HG03159 (cell line): ENCODE results near the gene SPATA25.
"Not testable (repeated sequence)": the region's sequence is repeated elsewhere in the genome, so short reads cannot be mapped to it uniquely, and the experiment has no call there.

Experiments
- ATAC-seq: cut with Tn5 transposase; IDR thresholded peaks from one replicate; pipeline ENCODE4 v1.9.1; 2021; ENCODE audit warnings: mild to moderate bottlenecking, moderate library complexity; ENCODE audit not compliant: unreplicated experiment

The SPATA25 gene

DNA sequence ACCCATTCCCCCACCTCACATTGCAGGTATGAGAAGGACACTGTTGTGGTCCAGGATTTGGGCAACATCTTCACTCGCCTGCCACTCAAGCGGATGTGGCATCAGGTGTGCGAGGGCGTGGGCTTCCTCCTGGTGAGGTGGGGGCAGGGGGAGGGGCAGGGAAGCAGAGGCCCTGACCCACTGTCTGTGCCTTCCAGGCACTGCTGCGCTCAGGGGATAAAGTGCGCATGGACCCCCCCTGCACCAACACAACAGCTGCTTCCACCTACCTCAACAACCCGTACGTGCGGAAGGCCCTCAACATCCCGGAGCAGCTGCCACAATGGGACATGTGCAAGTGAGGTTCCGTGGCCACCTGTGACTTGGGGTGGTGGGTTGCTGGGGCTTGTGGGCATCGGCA lies 7.4 kb upstream of the SPATA25 start:
- no peak for ATAC-seq

DNA sequence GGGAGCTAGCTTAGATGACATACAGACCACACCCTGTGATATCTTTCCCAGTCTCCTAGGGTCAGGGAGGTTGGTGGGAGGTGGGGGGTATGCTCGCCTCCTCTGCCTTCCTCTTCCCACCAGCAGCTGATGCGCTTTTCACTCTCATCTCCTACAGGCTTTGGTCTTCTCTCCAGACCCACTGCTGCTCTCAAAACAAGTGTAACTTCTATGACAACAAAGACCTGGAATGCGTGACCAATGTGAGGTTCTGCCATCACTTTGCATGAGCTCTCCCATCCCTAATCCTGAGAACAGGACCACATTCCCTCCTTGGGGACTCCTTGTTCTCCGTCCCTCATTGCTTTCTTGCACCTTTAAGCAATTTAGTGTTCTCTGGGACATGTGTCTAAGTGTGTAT lies 6.4 kb upstream of the SPATA25 start:
- ATAC-seq, result no peak

DNA sequence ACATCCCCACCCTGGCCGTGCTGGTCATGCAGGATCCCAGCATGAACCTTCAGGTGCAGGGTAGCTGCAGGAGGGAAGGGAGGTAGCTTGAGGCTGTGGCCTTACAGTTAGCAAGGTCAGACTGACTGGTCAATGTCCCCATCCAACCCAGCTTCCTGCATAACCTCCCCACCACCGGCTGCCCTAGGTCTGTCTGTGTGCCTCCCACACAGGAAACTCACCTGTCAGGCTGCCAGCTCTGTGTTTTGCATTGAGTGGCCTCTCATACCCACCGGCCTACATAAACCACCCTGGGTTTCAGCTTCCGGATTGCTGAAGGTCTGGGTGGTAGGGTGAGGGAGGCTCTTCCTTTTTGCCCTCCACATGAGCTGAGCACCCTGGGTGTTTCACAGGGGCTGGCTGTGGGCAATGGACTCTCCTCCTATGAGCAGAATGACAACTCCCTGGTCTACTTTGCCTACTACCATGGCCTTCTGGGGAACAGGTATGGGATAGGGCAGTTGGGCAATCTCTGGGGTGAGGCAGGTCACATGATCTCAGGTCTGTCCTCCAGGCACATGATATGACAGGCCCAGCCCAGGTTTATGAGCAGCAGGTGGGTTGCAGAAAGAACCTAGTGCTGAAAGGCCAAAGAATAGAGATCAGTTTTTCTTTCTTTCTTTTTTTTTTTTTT lies 5.5 kb upstream of the SPATA25 start:
- no peak for ATAC-seq

DNA sequence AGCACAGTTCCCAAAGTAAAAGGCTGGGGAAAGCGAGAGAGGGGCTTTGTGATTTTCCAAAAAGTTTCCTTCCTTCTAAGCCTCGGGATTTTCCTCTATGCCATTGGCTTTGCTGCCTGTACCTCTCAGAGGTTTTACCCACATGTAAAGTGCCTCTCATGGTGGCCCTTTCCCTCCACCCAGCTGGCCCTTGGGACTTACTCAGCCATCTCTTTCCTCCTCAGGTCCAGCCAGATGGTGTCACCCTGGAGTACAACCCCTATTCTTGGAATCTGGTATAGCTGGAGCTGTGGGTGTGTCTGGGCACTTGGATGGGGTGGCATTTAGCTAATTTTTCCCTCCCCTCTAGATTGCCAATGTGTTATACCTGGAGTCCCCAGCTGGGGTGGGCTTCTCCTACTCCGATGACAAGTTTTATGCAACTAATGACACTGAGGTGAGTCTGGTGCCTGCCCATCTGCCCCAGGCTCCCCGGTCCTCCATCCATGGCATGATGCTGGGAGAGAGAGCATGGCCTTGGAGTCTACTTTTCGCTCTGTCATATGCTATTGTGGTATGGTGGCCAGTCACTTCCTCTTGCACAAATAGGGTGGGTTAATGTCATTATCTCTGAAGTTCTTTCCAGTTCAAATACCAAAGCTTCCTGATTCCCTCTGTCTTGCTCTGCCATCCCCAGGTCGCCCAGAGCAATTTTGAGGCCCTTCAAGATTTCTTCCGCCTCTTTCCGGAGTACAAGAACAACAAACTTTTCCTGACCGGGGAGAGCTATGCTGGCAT lies 4.8 kb upstream of the SPATA25 start:
- ATAC-seq, result no peak

DNA sequence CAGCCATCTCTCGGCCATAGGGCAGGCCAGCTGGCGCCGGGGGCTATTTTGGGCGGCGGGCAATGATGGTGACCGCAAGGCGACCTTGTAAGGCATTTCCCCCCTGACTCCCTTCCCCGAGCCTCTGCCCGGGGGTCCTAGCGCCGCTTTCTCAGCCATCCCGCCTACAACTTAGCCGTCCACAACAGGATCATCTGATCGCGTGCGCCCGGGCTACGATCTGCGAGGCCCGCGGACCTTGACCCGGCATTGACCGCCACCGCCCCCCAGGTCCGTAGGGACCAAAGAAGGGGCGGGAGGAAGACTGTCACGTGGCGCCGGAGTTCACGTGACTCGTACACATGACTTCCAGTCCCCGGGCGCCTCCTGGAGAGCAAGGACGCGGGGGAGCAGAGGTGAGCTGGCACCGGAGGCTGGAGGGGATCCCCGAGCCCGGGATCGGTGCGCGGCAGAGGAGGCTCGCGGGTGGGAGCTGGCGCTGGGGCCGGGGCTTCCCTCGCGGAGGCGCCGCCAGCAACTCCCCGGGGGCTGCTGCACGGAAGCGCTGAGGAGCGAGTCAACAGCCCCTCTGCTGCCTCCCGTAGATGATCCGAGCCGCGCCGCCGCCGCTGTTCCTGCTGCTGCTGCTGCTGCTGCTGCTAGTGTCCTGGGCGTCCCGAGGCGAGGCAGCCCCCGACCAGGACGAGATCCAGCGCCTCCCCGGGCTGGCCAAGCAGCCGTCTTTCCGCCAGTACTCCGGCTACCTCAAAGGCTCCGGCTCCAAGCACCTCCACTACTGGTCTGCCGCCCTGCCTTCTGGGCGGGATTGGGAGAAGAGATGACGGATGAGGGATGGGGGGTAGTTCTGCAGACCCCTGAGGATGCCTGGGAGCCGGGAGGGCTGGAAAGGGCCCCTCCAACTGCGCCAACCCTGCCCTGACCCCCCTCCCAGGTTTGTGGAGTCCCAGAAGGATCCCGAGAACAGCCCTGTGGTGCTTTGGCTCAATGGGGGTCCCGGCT lies 3.9 kb upstream of the SPATA25 start, which contains the start of the genes CTSA and NEURL2:
Gene CTSA (plus strand): TSS at position 351 of the 999 bp plus-strand sequence. CDS start 234 bp downstream, at position 585.
Gene NEURL2 (minus strand): TSS at position 224 of the 999 bp plus-strand sequence. CDS start 217 bp downstream, at position 7.
- peak; percentile 70 for ATAC-seq

DNA sequence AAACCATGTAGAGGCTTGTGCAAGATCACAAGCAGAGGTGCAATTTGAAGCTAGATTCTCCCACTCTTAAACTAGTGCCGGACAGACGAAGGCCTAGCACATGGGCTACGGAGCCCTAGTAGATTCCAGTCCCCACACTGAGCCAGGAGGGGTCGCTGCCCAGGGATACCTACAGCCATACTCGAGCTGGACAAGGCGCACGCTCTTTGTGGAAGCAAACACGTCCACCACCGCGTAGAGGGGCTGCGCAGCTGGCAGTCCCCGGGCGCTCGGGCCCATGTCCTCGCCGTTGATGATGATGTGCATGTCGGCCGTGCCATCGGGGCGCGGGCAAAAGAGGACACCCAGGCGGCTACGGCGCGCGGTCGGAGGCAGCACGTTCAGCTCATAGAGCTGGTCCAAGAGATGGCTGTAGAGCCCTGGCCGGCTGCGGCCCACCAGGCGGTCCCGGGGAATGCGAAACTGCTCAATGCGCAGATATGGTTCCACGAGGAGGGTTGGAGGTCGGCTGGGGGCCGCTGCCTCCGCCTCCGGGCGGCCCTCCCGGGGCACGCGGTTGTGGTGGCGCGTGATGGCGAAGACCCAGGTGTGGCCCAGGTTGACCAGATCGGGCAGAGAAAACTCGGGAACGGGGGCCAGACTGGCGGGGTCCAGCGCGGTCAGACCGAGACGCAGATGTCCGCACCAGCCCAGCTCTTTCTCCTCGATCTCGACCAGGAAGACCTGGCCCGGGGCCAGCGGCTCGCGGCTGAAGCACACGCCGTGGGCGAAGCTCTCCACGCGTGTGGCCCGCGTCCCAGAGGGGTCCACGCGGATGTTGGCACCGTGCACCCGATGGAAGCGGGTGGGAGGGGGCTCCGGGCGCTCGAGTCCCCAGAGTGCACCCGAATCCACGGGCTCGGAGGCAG lies 2.9 kb upstream of the SPATA25 start:
- peak; percentile 24 for ATAC-seq

DNA sequence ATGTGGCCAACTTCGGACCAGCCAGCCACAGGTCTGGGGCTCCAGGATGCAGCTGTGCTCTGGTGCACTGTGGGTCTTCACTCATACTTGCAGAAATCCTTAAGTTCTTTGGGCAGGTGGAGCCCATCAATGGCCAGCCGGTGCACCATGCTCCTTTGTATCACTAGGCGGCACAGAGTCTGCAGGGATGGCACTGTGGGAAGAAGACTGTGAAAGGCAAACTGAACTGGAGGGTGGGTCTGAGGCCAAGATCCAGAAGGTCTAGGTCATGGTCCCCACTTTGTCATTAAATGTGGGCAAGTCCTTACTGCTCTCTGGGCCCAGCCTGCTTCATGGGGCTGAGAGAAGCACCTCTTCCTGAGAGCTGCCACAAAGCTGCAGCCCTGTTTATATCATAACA lies 1.3 kb upstream of the SPATA25 start:
- ATAC-seq, result no peak

DNA sequence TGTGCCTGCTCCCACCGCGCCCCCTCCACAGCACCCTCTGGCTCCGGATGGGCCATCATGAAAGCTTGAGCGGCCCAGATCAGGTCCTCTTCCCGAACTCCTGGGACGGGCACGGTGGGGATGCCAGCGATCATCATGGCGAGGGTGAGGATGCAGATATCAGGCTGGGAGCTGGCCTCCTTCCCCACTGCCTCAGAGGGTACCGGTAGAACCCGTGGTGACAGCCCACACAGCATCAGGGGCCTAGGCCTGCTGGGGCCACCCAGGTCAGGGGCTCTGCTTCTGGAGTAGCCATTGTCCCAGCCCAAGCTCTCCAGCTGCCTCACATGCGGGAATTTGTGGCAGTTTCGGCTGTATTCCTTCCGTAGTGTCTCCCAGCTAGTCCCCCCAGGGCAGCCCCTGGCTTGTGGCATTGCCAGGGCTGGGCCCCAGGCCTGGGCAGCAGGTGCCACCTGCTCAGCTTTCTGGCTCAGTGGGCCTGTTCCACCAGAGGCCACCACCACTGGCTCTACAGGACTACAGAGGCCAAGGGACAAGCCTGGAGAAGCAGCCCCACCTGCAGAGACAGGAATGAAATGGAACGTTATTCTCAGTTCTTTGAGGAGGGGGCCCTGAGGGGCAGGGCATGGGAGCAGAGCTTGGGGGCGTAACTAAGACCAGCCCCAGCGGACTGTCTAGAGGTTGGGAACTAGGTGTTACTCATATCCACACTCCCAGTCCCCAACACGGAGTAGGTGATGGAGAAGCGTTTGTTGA lies 654 bp downstream of the SPATA25 start:
- no peak for ATAC-seq

DNA sequence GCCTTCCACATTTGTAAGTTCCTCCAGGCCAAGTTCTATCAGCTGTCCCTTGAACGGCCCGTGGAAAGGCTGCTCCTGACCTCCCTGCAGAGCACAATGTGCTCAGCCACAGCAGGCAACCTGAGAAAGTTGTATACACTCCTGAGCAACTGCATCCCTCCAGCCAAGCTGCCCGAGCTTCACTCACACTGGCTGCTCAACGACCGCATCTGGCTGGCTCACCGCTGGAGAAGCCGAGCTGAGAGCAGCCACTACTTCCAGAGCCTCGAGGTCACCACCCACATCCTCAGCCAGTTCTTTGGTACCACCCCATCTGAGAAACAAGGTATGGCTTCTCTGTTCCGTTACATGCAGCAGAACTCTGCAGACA lies 4.3 kb downstream of the SPATA25 start:
- ATAC-seq, result no peak

DNA sequence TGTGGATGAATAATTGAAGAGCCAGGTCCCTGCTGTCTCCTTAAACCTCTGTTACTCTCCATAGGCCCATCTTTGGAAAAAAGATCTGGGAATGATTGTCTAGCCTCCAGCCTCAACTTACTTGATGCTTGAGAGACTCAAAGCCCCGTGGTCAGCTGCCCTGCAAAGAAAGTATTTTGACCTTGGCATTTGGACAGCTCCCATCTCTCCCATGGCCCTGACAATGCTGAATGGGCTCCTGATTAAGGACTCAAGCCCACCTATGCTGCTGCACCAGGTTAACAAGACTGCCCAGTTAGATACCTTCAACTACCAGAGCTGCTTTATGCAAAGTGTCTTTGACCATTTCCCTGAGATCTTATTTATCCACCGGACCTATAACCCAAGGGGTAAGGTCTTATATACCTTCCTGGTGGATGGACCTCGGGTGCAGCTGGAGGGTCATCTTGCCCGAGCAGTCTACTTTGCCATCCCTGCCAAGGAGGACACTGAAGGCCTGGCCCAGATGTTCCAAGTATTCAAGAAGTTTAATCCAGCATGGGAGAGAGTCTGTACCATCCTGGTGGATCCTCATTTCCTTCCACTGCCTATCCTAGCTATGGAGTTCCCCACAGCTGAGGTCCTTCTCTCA lies 4.8 kb downstream of the SPATA25 start:
- ATAC-seq, result no peak

DNA sequence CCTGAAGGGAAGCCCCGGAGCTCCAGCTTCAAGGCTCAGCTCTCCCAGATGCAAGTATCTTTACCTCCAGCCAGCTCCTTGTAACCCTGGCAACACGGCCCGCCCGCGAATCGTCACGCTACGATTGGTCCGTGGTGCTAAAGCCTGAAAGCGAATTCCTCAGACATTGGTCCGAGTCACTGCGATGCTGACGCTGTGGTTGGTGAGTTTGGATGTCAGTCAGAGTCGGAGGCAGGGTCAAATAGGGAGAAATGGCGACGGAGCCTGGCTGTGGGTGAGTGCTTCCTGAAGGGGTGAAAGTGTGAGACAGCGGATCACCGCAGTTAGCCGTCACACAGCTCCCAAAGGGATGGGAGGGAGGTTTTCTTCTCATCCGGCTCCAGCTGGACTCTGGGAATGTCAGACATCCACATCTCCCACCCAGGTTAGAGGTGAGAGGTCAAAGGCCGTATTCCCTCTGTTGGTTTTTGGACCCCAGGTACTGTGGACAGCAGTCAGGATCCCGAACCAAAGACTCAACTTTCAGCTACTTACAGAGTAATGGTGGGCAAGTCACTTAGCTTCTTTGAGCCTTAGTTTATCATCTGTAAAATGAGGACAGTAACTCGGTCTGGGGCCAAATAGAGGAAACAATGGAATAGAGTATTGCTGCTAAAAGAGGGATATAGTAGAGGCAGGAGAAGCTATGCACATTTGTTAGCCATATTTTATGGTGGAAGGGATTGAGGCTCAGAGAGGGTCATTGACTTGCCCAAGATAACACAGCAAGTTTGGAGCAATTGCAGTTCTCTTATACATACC lies 6.2 kb downstream of the SPATA25 start, which contains the start of gene ZSWIM1:
Gene ZSWIM1 (plus strand): TSS at position 240 of the 801 bp plus-strand sequence. CDS start 1,366 bp downstream, outside the sequence.
- peak; percentile 98 for ATAC-seq

DNA sequence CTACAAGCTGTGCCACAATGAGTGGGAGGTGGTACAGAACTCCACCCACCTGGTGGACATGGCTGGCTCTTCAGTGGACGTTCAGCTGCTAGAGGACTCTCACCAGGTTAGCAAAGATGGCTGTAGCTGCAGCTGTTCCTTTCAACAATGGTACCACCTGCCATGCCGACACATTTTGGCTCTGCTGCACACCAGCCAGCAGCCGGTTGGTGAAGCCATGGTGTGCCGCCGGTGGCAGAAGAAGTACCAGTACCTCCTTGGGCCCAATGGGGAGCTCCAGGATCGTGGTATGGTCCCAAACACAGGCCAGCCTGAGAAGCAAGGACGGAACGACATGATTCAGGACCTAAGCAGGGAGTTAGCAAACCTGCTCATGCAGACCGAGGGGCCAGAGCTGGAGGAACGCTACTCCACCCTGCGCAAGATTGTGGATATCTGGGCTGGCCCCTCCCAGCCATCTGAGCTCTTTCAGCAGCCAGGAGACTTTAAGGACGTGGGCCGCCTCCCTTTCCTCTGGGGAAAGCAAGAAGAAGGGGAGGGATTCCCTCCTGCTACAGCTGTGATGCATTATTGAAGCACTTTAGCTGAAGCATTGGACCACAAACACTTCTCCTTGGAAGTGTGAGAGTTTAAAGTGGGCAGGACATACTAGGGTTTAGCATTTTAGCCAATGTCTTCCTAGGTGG lies 9.2 kb downstream of the SPATA25 start:
- no peak for ATAC-seq

DNA sequence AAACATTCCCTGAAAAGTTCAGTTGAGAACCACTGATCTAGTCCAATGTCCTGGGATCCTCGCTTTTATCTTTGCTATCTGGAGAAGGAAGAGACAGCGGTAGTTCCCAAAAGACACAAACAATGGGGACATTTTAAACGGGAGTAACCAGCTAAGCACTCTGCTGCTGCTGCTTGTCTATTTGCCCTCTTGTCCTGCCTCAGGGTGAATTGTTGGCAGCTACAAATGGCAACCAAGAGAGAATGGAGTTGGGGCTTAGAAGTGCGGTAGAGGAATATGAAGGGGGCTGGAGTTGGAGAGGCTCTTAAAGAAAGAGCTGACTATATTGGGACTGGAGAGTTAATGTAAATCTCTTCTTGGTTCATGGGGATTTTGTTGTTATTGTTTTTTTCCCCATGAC lies 12.8 kb downstream of the SPATA25 start:
- no peak for ATAC-seq

DNA sequence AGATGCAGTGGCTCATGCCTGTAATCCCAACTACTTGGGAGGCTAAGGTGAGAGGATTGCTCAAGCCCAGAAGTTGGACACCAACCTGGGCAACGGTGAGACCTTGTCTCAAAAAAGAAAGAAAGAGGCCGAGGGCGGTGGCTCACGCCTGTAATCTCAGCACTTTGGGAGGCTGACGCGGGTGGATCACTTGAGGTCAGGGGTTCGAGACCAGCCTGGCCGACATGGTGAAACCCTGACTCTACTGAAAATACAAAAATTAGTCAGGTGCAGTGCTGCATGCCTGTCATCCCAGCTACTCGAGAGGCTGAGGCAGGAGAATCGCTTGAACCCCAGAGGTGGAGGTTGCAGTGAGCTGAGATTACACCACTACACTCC lies 13.3 kb downstream of the SPATA25 start:
- not testable (repeated sequence) for ATAC-seq

DNA sequence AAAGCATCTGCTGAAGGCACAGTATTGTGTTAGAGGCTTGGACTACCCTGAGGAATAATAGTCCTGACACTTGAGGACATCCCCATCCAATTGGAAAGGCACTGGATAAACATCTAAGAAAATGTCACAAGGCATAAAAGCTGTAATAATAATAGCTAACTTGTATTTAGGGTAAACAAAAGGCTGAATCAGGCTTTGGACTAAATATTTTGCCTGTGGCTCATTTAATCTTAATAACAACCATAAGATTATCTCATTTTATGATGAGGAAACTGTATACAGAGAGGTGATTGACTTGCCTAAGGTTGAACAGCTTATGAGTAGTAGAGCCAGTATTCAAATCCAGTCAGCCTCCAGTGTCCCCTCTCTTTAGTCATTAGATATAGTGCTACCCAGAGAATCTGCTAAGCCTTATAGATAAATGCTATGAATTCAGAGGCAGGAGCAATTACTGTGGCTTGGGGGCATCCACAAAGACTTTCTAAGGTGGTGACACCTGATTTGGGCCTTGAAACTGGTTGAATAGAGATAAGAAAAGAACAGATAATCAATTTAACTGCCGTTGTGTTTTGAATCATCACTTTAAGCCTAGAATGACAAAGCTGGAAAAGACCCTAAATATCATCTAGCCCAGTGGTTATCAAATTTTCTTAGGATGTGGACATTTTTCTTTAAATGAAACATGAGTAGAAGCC lies 13.9 kb downstream of the SPATA25 start:
- no peak for ATAC-seq

DNA sequence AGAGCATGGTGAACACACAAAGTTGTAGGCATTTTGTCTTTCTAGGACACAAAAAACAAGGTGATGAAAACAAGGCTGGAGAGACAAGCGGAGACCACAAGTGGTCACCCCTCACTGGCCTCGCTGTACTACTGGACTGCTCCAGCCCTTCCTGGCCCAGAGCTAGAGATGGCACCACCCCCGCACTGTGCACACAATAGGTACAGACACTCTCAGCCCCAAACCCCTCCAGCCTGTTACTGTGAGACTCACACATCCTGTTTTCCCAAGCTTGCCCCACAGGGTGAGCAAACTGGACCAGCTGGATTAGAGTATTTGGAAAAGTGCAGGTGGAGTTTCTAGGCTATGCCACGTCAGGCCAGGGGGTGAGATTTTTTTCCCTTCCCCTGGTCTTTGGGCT lies 14.8 kb downstream of the SPATA25 start:
- no peak for ATAC-seq

DNA sequence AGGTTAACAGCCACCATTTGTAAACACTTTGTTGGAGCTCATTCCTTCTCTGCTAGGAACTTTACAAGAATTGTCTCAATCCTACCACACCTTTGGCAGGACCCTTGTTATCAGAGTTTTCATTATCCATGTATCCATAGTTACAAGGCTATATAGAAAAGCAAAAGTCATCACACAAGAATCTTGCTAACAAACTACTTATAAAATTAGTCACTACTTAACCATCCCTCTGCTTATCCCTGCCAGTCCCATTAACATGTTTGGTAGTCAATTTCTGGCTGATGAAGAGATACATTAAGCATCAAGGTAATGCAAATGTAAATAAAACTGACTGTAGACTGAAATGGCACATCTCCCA lies 19.6 kb downstream of the SPATA25 start:
- ATAC-seq, result no peak
